ENCODE measurements around the gene LTB4R.

Gene LTB4R

DNA sequence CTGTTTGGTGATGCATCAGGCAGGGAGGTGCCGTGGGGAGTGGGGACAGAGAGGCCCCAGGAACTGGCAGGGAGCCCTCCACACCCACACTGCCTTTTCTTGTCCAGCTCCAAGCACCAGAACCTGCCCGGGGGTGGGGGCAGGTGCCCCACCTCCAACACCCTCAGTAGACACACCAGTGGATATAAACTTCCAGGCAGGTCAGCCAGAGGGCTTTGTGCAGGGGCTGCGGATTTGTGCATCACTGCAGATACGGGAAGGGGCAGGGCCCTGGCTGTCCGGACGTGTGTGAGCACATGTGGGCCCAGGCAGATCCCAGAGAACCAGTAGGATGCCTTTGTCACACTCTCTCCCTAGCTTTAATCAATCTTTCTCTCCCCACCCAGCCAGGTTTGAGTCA is 47.0 kb upstream of the LTB4R start:
- H2AK5ac ChIP-seq (ENCODE audit: low read length): peak overlapping the region; percentile 75
- H3K14ac ChIP-seq (ENCODE audit: low read length): peak overlapping the region; percentile 81
- no peak overlapping the region for H3K9ac ChIP-seq (ENCODE audit: low read length)
- H2BK5ac ChIP-seq (ENCODE audit: low read depth, low read length, poor library complexity): peak overlapping the region; percentile 76
- WGBS (ENCODE audit: extremely low coverage, insufficient coverage, insufficient read length): no CpG with 5 or more reads among the region's 6 CpGs
- peak overlapping the region; percentile 63 for H3K18ac ChIP-seq (ENCODE audit: low read length)
- H3K27ac ChIP-seq (ENCODE audit: low read depth, low read length): peak overlapping the region; percentile 98
- no peak overlapping the region for H3K4me3 ChIP-seq (ENCODE audit: low read depth, low read length)
- peak in 1 of 2 donors; percentile 18 for DNase-seq
- peak overlapping the region; percentile 68 for H4K8ac ChIP-seq (ENCODE audit: low read depth, low read length)
- H3K4ac ChIP-seq (ENCODE audit: low read depth, low read length): peak overlapping the region; percentile 37
- peak overlapping the region; percentile 12 for H2AFZ ChIP-seq (ENCODE audit: insufficient read depth, low read length, poor library complexity)
- no peak overlapping the region for H4K12ac ChIP-seq (ENCODE audit: low read depth, low read length)
- H3K9me3 ChIP-seq (ENCODE audit: insufficient read depth, low read depth, low read length): no peaks in the 10 kb centered on the region
- H2BK120ac ChIP-seq (ENCODE audit: insufficient read depth, low read length, poor library complexity): peak overlapping the region; percentile 86
- H3K27me3 ChIP-seq (ENCODE audit: insufficient read depth, low read length): no peaks in the 10 kb centered on the region
- peaks cover 35 to 37% of the 10 kb centered on the region in 2 experiments for H3K4me1 ChIP-seq (ENCODE audit: control insufficient read depth in 1 of 2, insufficient read depth in 2 of 2, low read length in 2 of 2)
- H3K79me2 ChIP-seq (ENCODE audit: control insufficient read depth, insufficient read depth, low read length, poor library complexity): peaks cover 10% of the 10 kb centered on the region
- H2BK12ac ChIP-seq (ENCODE audit: low read length): peak overlapping the region; percentile 89
- peak overlapping the region; percentile 92 for H4K91ac ChIP-seq (ENCODE audit: low read depth, low read length)
- H3K79me1 ChIP-seq (ENCODE audit: low read length): peaks cover 32% of the 10 kb centered on the region
- no peak overlapping the region for H3K23ac ChIP-seq (ENCODE audit: low read length)
- peak overlapping the region; percentile 41 for H3K4me2 ChIP-seq (ENCODE audit: low read length)
- H3K36me3 ChIP-seq (ENCODE audit: control insufficient read depth in 1 of 2, insufficient read depth in 2 of 2, low read length in 2 of 2): peaks cover 36 to 46% of the 10 kb centered on the region in 2 experiments

- H3K14ac ChIP-seq (ENCODE audit: low read length): no peak overlapping the region
- peaks cover 37% of the 10 kb centered on the region for H3K79me1 ChIP-seq (ENCODE audit: low read length)
- no peak overlapping the region for H4K8ac ChIP-seq (ENCODE audit: low read depth, low read length)
- peak overlapping the region; percentile 7 for H4K91ac ChIP-seq (ENCODE audit: low read depth, low read length)
- H3K27ac ChIP-seq (ENCODE audit: low read depth, low read length): no peak overlapping the region
- H2BK12ac ChIP-seq (ENCODE audit: low read length): no peak overlapping the region
- no peak for DNase-seq
- H3K4me2 ChIP-seq (ENCODE audit: low read length): no peak overlapping the region
- H2BK5ac ChIP-seq (ENCODE audit: low read depth, low read length, poor library complexity): no peak overlapping the region
- H2AFZ ChIP-seq (ENCODE audit: insufficient read depth, low read length, poor library complexity): no peak overlapping the region
- peaks cover 12% of the 10 kb centered on the region for H3K79me2 ChIP-seq (ENCODE audit: control insufficient read depth, insufficient read depth, low read length, poor library complexity)
- H2AK5ac ChIP-seq (ENCODE audit: low read length): peak overlapping the region; percentile 2
- H3K4ac ChIP-seq (ENCODE audit: low read depth, low read length): no peak overlapping the region
- H3K9ac ChIP-seq (ENCODE audit: low read length): no peak overlapping the region
- H3K4me3 ChIP-seq (ENCODE audit: low read depth, low read length): no peak overlapping the region
- H3K4me1 ChIP-seq (ENCODE audit: control insufficient read depth in 1 of 2, insufficient read depth in 2 of 2, low read length in 2 of 2): peaks cover 35 to 36% of the 10 kb centered on the region in 2 experiments
- WGBS (ENCODE audit: extremely low coverage, insufficient coverage, insufficient read length): no CpG with 5 or more reads among the region's 18 CpGs
- H3K23ac ChIP-seq (ENCODE audit: low read length): no peak overlapping the region
- H3K9me3 ChIP-seq (ENCODE audit: insufficient read depth, low read depth, low read length): no peaks in the 10 kb centered on the region
- no peak overlapping the region for H3K18ac ChIP-seq (ENCODE audit: low read length)
- no peaks in the 10 kb centered on the region for H3K27me3 ChIP-seq (ENCODE audit: insufficient read depth, low read length)
- no peak overlapping the region for H2BK120ac ChIP-seq (ENCODE audit: insufficient read depth, low read length, poor library complexity)
- peaks cover 30 to 40% of the 10 kb centered on the region in 2 experiments for H3K36me3 ChIP-seq (ENCODE audit: control insufficient read depth in 1 of 2, insufficient read depth in 2 of 2, low read length in 2 of 2)
- no peak overlapping the region for H4K12ac ChIP-seq (ENCODE audit: low read depth, low read length)
Measured at GRCh38 chr14:24266344-24267244, 44.7 kb upstream of the LTB4R start.

DNA sequence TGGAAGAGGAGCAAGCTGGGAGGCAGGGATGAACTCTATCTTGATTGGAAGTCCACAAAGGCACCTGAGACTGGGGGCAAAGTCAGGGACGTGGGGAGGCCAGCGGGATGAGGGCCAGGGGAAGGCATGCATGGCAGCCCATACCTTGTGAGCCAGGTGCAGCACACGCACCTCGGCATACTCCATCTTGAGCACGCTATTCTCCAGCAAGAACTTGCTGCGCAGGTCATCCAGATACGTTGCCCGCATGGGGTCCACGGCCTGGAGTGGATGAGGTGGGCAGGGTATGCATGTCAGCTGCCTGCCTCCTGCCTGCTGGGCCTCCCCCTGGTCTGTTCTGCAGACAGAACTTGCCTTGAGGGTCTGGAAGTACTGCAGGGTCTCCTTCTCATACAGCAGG is 43.8 kb upstream of the LTB4R start:
- peaks cover 30% of the 10 kb centered on the region for H3K79me1 ChIP-seq (ENCODE audit: low read length)
- no peak overlapping the region for H3K9ac ChIP-seq (ENCODE audit: low read length)
- H4K12ac ChIP-seq (ENCODE audit: low read depth, low read length): no peak overlapping the region
- peaks cover 28 to 30% of the 10 kb centered on the region in 2 experiments for H3K4me1 ChIP-seq (ENCODE audit: control insufficient read depth in 1 of 2, insufficient read depth in 2 of 2, low read length in 2 of 2)
- no peak overlapping the region for H2AK5ac ChIP-seq (ENCODE audit: low read length)
- peaks cover 9% of the 10 kb centered on the region for H3K79me2 ChIP-seq (ENCODE audit: control insufficient read depth, insufficient read depth, low read length, poor library complexity)
- no peak overlapping the region for H3K18ac ChIP-seq (ENCODE audit: low read length)
- H3K9me3 ChIP-seq (ENCODE audit: insufficient read depth, low read depth, low read length): no peaks in the 10 kb centered on the region
- H3K27ac ChIP-seq (ENCODE audit: low read depth, low read length): no peak overlapping the region
- no peak overlapping the region for H3K23ac ChIP-seq (ENCODE audit: low read length)
- H4K91ac ChIP-seq (ENCODE audit: low read depth, low read length): no peak overlapping the region
- H4K8ac ChIP-seq (ENCODE audit: low read depth, low read length): no peak overlapping the region
- H3K36me3 ChIP-seq (ENCODE audit: control insufficient read depth in 1 of 2, insufficient read depth in 2 of 2, low read length in 2 of 2): peaks cover 30 to 40% of the 10 kb centered on the region in 2 experiments
- no peaks in the 10 kb centered on the region for H3K27me3 ChIP-seq (ENCODE audit: insufficient read depth, low read length)
- H3K4me2 ChIP-seq (ENCODE audit: low read length): no peak overlapping the region
- peak in 1 of 2 donors; percentile 40 for DNase-seq
- no CpG with 5 or more reads among the region's 9 CpGs for WGBS (ENCODE audit: extremely low coverage, insufficient coverage, insufficient read length)
- no peak overlapping the region for H2BK12ac ChIP-seq (ENCODE audit: low read length)
- H3K14ac ChIP-seq (ENCODE audit: low read length): no peak overlapping the region
- H2BK5ac ChIP-seq (ENCODE audit: low read depth, low read length, poor library complexity): no peak overlapping the region
- H2AFZ ChIP-seq (ENCODE audit: insufficient read depth, low read length, poor library complexity): no peak overlapping the region
- no peak overlapping the region for H2BK120ac ChIP-seq (ENCODE audit: insufficient read depth, low read length, poor library complexity)
- no peak overlapping the region for H3K4ac ChIP-seq (ENCODE audit: low read depth, low read length)
- no peak overlapping the region for H3K4me3 ChIP-seq (ENCODE audit: low read depth, low read length)

- Histone ChIP-seq H3K9ac (ENCODE audit: low read length) (no peak overlapping the region), H3K4me2 (ENCODE audit: low read length) (no peak overlapping the region), H2BK120ac (ENCODE audit: insufficient read depth, low read length, poor library complexity) (no peak overlapping the region), H4K8ac (ENCODE audit: low read depth, low read length) (no peak overlapping the region), H3K4me3 (ENCODE audit: low read depth, low read length) (no peak overlapping the region), H3K27me3 (ENCODE audit: insufficient read depth, low read length) (no peaks in the 10 kb centered on the region), H2AFZ (ENCODE audit: insufficient read depth, low read length, poor library complexity) (no peak overlapping the region), H2AK5ac (ENCODE audit: low read length) (no peak overlapping the region), H3K23ac (ENCODE audit: low read length) (no peak overlapping the region), H3K36me3 (ENCODE audit: control insufficient read depth in 1 of 2, insufficient read depth in 2 of 2, low read length in 2 of 2) (peaks cover 30 to 40% of the 10 kb centered on the region in 2 experiments), H2BK12ac (ENCODE audit: low read length) (no peak overlapping the region), H4K12ac (ENCODE audit: low read depth, low read length) (no peak overlapping the region), H3K27ac (ENCODE audit: low read depth, low read length) (no peak overlapping the region), H4K91ac (ENCODE audit: low read depth, low read length) (no peak overlapping the region), H3K4me1 (ENCODE audit: control insufficient read depth in 1 of 2, insufficient read depth in 2 of 2, low read length in 2 of 2) (peaks cover 21 to 23% of the 10 kb centered on the region in 2 experiments), H3K4ac (ENCODE audit: low read depth, low read length) (no peak overlapping the region), H2BK5ac (ENCODE audit: low read depth, low read length, poor library complexity) (no peak overlapping the region), H3K14ac (ENCODE audit: low read length) (no peak overlapping the region), H3K9me3 (ENCODE audit: insufficient read depth, low read depth, low read length) (no peaks in the 10 kb centered on the region), H3K79me2 (ENCODE audit: control insufficient read depth, insufficient read depth, low read length, poor library complexity) (peaks cover 5% of the 10 kb centered on the region), H3K18ac (ENCODE audit: low read length) (no peak overlapping the region), H3K79me1 (ENCODE audit: low read length) (peaks cover 23% of the 10 kb centered on the region)
- no peak for DNase-seq
- no CpG with 5 or more reads among the region's 9 CpGs for WGBS (ENCODE audit: extremely low coverage, insufficient coverage, insufficient read length)
Measured at GRCh38 chr14:24268225-24268624, 43.1 kb upstream of the LTB4R start.
